Endodermal cell (in vitro differentiated cells): ENCODE measurements around the gene RPS28. TPM values are rescaled to one million over a fixed set of nuclear protein-coding genes. Genes with fewer than 3 reads are reported as not detected.
"Not testable (repeated sequence)": the region's sequence is repeated elsewhere in the genome, so short reads cannot be mapped to it uniquely, and the experiment has no call there.

Source experiments
- DNase-seq: peaks from one replicate; pipeline ENCODE4 v3.0.0-alpha.2; 2017
- H3K27ac ChIP-seq: 2 replicates; pipeline ENCODE4 v1.5.1; 2013; ENCODE audit warnings: mild to moderate bottlenecking, low read depth, low read length, moderate library complexity
- H3K27me3 ChIP-seq: 2 replicates; pipeline ENCODE4 v1.6.1; 2013; ENCODE audit warnings: mild to moderate bottlenecking, low read length, moderate library complexity; ENCODE audit not compliant: insufficient read depth, control insufficient read depth, poor library complexity, severe bottlenecking
- H3K36me3 ChIP-seq: 2 replicates; pipeline ENCODE4 v1.7.0; 2013; ENCODE audit warnings: mild to moderate bottlenecking, low read length, moderate library complexity; ENCODE audit not compliant: control insufficient read depth, insufficient read depth
- H3K4me1 ChIP-seq: one replicate; pipeline ENCODE4 v1.7.0; 2013; ENCODE audit warnings: low read length; ENCODE audit not compliant: control insufficient read depth, insufficient read depth
- H3K4me3 ChIP-seq: 2 replicates; pipeline ENCODE4 v1.5.1; 2013; ENCODE audit warnings: mild to moderate bottlenecking, low read length, moderate library complexity
- H3K9ac ChIP-seq: 2 replicates; pipeline ENCODE4 v1.6.1; 2013; ENCODE audit warnings: mild to moderate bottlenecking, low read length, moderate library complexity; ENCODE audit not compliant: poor library complexity, severe bottlenecking; ENCODE audit errors: extremely low read depth
- H3K9me3 ChIP-seq: 2 replicates; pipeline ENCODE4 v1.6.1; 2013; ENCODE audit warnings: mild to moderate bottlenecking, low read length, moderate library complexity; ENCODE audit not compliant: control insufficient read depth
- H3K27ac Mint-ChIP-seq: 2 replicates; pipeline ENCODE4 v1.8.0; 2020; ENCODE audit warnings: mixed read lengths
- H3K27me3 Mint-ChIP-seq: 2 replicates; pipeline ENCODE4 v1.8.0; 2021; ENCODE audit warnings: mild to moderate bottlenecking, mixed read lengths; ENCODE audit not compliant: insufficient read depth
- H3K36me3 Mint-ChIP-seq: 2 replicates; pipeline ENCODE4 v1.8.0; 2020; ENCODE audit warnings: low read depth, mixed read lengths
- H3K4me1 Mint-ChIP-seq: 2 replicates; pipeline ENCODE4 v1.8.0; 2020; ENCODE audit warnings: mixed read lengths
- H3K4me3 Mint-ChIP-seq: 2 replicates; pipeline ENCODE4 v1.8.0; 2020; ENCODE audit warnings: mild to moderate bottlenecking, moderate library complexity, mixed read lengths
- H3K9me3 Mint-ChIP-seq: 2 replicates; pipeline ENCODE4 v1.8.0; 2020; ENCODE audit warnings: mild to moderate bottlenecking, mixed read lengths
- CTCF ChIP-seq: fragments of 200-600 bp; sonication (generic); conservative IDR thresholded peaks from 2 replicates; pipeline ENCODE4 v1.5.0; 2021; ENCODE audit warnings: antibody characterized with exemption, mild to moderate bottlenecking
- WGBS, 2 experiments: methylation state at CpG; one replicate each; pipeline versions ENCODE4 v1.1.5 to v1.1.7; 2013; ENCODE audit warnings: missing lambda C conversion rate in 2 of 2, mixed read lengths in 1 of 2; ENCODE audit not compliant: insufficient coverage in 1 of 2, insufficient read length in 1 of 2; 5-methylcytosine and 5-hydroxymethylcytosine counted together
- long read RNA-seq, 4 experiments: library from polyadenylated mRNA in 2 of 4; library from RNA in 1 of 4; library from capped mRNA in 1 of 4; stranded (forward) in 3 of 4; unstranded in 1 of 4; transcript quantifications; one replicate each; pipeline ENCODE4 v2.0.0, GENCODE V29; 2020 to 2021; ENCODE audit warnings: inconsistent platforms in 1 of 4
- polyA plus RNA-seq, 2 experiments: library from polyadenylated mRNA; stranded (reverse); fragments of 50-300 nt; gene quantifications; one replicate each; pipeline ENCODE4 v1.2.3, GENCODE V29; 2013
- total RNA-seq, 2 donors: library from RNA; stranded (reverse); fragmentation: NEBNext Ultra II Directional in 1 of 2; extraction: Animal tissue kit (Norgen Biotek cat#: 25700) in 1 of 2; gene quantifications; 2 replicates in 1 of 2; 3 replicates in 1 of 2; pipeline ENCODE4 v1.2.1, GENCODE V29; 2021

Gene RPS28
- total RNA-seq = 1,000 to 10,000 TPM; 1,512 to 1,809 TPM
- 1,091 TPM for polyA plus RNA-seq (2013, experiment 1 of 2)
- 978 TPM for polyA plus RNA-seq (2013, experiment 2 of 2)
- long read RNA-seq, experiment 1, transcript RPS28-203 (4 exons, 1,326 nt) = major isoform, 352 of 393 reads
- long read RNA-seq, experiment 1, partial matches to known transcripts = 5 of 393 reads
- long read RNA-seq, experiment 1, other reads (novel, unspliced or antisense) = 33 of 393 reads
- long read RNA-seq, experiment 2, partial matches to known transcripts = 0 of 2 reads
- long read RNA-seq, experiment 2, other reads (novel, unspliced or antisense) = 0 of 2 reads
- long read RNA-seq, experiment 3, transcript RPS28-203 (4 exons, 1,326 nt) = major isoform, 395 of 403 reads
- long read RNA-seq, experiment 3, partial matches to known transcripts = 1 of 403 reads
- long read RNA-seq, experiment 3, other reads (novel, unspliced or antisense) = 4 of 403 reads
- long read RNA-seq, experiment 4, transcript RPS28-203 (4 exons, 1,326 nt) = major isoform, 6 of 8 reads
- long read RNA-seq, experiment 4, partial matches to known transcripts = 0 of 8 reads
- long read RNA-seq, experiment 4, other reads (novel, unspliced or antisense) = 2 of 8 reads

DNA sequence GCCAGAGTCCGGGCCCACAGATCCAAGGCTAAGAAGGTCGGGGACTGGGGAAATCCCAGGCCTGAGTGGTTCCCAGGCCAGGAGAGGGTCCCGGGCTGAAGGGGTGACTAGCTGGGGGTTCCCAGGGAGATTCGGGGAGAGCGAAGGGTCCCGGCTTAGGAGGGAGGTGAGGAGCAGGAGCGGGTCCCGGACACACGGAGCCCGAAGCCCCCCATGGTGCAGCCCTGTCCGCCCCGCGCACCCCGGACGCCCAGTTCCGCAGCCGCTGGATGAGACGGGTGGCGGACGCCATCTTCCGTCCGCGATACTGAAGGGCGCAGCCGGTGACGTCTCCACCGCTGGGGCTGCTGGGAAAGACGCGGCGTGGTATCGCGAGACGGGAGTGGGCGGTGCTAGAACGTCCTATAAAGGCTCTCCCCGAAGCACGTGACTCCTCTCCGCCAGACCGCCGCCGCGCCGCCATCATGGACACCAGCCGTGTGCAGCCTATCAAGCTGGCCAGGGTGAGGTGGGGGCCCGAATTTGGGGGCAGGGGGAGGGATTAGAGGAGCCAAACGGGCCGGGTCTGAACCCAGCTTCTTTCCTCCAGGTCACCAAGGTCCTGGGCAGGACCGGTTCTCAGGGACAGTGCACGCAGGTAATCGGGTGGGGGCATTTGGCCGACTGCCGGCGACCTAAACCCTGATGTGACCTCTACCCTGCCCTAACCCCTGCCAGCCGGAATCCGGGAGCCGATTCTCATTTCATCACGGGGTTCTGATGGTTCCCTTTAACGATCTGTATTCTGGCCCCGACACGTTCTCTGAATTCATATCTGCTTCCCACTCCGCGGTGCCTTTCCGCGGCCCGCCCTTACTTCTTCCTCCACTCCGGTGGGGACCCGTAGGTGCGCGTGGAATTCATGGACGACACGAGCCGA is at the start of gene RPS28, which contains the start of gene NDUFA7:
Gene RPS28, plus strand, starts transcription at position 430 of the 919 bp plus-strand sequence. Its CDS starts 35 bp downstream, at position 465.
Gene NDUFA7, minus strand, starts transcription at position 309 of the 919 bp plus-strand sequence. Its CDS starts 17 bp downstream, at position 292.
- DNase-seq = peak; percentile 98
- Histone ChIP-seq H3K36me3 (peaks cover 28% of the 10 kb centered on the region), H3K4me1 (peaks cover 12% of the 10 kb centered on the region), H3K9me3 (no peaks in the 10 kb centered on the region), H3K4me3 (peak within 1 kb of the TSS; percentile 91), H3K9ac (peak within 1 kb of the TSS; percentile 99), H3K27me3 (no peaks in the 10 kb centered on the region), H3K27ac (peak within 1 kb of the TSS; percentile 83)
- Mint-ChIP-seq H3K27ac (peak within 1 kb of the TSS; percentile 100), H3K27me3 (no peaks in the 10 kb centered on the region), H3K4me3 (peak within 1 kb of the TSS; percentile 92), H3K4me1 (peaks cover 31% of the 10 kb centered on the region), H3K36me3 (peaks cover 25% of the 10 kb centered on the region), H3K9me3 (peaks cover 1% of the 10 kb centered on the region)
- peak; percentile 27 for TF ChIP-seq CTCF
- 0 to 1% methylated on average over 40 to 72 of the region's 72 CpGs for WGBS, 2 experiments

DNA sequence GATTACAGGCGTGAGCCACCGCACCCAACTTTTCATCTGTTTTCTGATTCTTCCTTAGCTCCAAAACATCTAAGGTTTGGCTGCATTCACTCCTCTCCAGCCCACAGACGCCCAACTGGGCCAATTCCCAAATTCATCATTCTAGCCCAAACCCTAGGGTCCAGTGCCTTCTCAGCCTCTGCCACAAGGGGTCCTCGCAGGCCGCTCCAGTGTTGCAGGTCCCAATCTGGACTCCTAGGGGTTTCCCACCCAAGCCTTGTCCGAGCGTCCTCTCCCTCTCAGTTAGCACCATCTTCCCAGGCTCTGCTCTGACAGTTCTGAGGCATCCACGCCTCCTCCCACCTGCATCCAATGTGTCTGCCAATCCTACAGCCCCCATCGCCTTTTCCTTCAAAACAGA is 44.8 kb upstream of the RPS28 start:
- not testable (repeated sequence) for H3K27ac ChIP-seq, H3K9ac ChIP-seq, H3K36me3 ChIP-seq, H3K27me3 ChIP-seq, H3K4me3 Mint-ChIP-seq, H3K9me3 ChIP-seq, H3K4me1 ChIP-seq, DNase-seq, H3K36me3 Mint-ChIP-seq, H3K27ac Mint-ChIP-seq, H3K4me1 Mint-ChIP-seq, H3K9me3 Mint-ChIP-seq, H3K27me3 Mint-ChIP-seq, H3K4me3 ChIP-seq
- no CpG with 5 or more reads among the region's 9 CpGs for WGBS, 2 experiments

DNA sequence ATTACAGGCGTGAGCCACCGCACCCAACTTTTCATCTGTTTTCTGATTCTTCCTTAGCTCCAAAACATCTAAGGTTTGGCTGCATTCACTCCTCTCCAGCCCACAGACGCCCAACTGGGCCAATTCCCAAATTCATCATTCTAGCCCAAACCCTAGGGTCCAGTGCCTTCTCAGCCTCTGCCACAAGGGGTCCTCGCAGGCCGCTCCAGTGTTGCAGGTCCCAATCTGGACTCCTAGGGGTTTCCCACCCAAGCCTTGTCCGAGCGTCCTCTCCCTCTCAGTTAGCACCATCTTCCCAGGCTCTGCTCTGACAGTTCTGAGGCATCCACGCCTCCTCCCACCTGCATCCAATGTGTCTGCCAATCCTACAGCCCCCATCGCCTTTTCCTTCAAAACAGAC is 30.0 kb upstream of the RPS28 start:
- not testable (repeated sequence) for H3K4me3 Mint-ChIP-seq, H3K9ac ChIP-seq, H3K36me3 Mint-ChIP-seq, H3K4me1 ChIP-seq, H3K4me1 Mint-ChIP-seq, H3K4me3 ChIP-seq, H3K27me3 Mint-ChIP-seq, H3K27me3 ChIP-seq, H3K36me3 ChIP-seq, DNase-seq, H3K9me3 ChIP-seq, H3K9me3 Mint-ChIP-seq, H3K27ac Mint-ChIP-seq, H3K27ac ChIP-seq
- no CpG with 5 or more reads among the region's 9 CpGs for WGBS, 2 experiments
